NCI-H524 treated with DMSO at 0.1 percent for 48 hours (cell line): Measurements from ENCODE around the gene MS4A3.
"Not testable (repeated sequence)": the region's sequence is repeated elsewhere in the genome, so short reads cannot be mapped to it uniquely, and the experiment has no call there.

ENCODE experiments used
- DNase-seq: peaks from one replicate; lab custom pipeline; 2025; lab: John Stamatoyannopoulos, UW

MS4A3 gene, protein sequence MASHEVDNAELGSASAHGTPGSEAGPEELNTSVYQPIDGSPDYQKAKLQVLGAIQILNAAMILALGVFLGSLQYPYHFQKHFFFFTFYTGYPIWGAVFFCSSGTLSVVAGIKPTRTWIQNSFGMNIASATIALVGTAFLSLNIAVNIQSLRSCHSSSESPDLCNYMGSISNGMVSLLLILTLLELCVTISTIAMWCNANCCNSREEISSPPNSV

DNA sequence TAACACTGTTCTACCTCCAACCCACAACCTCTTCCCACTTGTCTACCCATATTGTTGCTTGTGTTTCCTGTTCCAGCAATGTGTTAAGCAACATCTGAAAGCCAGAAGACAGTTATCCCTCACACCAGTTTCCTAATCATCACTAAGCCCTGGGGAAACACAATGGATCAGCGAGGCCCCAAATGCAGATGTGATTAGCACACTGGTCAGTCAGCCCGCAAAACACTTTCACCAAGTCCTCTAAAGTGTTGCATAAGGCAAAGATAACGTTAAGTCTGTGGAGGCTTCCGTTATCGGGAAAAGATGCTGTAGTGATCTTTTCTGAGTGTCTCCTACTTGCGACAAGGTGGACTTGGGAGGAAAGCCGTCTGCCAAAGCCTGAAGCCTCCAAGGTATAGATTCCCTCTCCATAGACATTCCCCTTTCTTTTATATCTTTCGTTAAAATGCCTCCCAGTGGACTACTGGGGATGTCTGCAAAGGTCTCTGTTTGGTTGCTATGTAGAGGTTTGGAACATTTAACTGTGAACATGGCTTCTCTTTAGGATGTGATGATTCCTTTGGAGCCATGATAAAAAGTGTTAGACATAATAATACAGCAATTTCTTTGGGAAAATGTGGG is at the start of gene MS4A3:
MS4A3 (plus strand) TSS at position 317 of the 621 bp plus-strand sequence. CDS start 4,496 bp downstream, outside the sequence.
- DNase-seq: no peak

DNA sequence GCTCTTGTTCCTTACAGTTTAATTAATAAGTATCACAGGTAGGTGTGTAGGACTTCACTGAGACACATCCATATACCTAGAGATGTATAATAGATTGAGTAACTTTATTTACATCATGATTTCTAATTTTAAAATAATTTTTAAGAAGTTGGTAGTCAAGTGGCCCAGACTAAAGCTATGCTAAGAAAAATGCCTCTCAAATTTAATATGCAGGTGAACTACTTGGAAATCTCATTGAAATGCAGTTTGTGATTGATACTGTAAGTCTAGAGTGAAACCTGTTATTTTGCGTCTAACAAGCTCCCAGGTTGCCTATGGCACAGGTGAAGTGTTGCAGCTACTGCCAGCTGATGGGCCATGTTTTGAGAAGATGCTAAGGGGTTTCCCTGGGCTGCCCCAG is 39.6 kb upstream of the MS4A3 start, which contains the start of gene OOSP4B:
OOSP4B (plus strand) TSS at position 301 of the 400 bp plus-strand sequence.
- no peak for DNase-seq

DNA sequence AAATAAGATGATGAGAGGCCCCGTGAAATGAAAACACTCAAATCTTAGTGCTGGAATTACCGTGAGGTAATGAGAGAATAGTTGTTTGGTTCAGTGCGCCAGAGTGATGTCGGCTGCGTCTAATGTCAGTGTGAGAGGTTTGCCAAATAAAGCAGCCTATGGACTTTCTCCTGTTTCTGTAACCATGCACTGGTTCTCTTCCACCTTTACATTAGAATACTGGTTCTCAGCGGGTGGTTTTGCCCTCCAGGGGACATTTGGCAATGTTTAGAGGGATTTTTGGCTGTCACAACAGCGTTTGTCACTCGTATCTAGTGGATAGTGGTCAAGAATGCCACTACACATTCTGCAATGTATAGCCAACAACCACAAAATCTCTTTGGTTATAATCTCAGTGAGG is 38.4 kb upstream of the MS4A3 start:
- no peak for DNase-seq

DNA sequence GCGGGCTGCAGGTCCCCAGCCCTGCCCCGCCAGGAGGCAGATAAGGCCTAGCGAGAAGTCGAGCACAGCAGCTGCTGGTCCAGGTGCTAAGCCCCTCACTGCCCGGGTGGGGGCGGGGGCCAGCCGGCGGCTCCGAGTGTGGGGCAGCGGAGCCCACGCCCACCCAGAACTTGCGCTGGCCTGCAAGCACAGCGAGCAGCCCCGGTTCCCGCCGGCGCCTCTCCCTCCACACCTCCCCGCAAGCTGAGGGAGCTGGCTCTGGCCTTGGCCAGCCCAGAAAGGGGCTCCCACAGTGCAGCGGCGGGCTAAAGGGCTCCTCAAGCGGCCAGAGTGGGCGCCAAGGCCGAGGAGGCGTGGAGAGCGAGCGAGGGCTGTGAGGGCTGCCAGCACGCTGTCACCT is 36.1 kb upstream of the MS4A3 start:
- DNase-seq: not testable (repeated sequence)

DNA sequence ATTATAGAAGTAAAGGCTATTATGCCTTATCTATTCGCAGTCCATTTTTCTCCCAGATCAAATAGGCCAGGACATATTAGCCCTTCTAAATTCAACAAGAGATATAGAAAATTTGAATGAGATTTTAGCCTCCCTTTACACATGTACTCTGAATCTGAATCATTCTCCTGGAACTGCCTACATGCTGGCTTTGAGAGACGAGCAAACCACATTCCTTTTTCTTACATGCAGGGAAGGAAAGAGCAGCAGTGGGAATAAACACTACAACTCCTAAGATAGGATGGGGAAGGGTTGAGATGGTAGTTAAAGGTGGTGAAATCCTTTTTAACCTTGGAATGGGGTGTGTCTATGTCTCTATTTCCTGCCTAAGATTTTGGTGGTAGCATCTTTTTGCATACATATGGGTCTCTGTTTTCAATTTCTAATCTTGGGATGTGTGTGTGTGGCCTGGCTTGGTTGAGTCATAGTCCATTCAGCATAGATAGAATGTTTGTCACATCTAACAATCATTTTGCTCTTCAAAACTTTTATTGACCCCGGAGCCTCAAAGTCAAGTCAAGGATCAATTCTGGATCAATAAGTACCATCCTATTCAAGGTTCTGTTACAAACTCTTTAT is 27.3 kb upstream of the MS4A3 start:
- DNase-seq: no peak

DNA sequence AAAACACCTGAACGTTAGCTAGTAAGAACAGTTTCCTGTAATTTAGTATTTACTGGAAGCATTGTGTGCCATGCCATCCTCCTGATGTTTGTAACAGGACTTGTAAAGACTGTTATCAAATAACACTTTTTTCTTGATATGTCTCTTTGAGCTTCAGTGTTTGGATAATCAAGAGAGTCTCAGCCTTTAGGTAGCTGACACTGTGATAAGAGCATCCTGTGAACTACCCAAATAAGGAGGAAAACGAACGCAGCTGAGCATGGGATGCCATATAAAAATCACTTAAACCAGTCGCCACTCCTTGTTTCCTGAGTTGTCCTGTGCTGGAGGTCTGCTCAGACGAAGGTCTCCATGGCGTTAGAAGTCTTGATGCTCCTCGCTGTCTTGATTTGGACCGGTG is 16.4 kb upstream of the MS4A3 start, which contains the start of gene OOSP2:
OOSP2 (plus strand) TSS at position 301 of the 400 bp plus-strand sequence; CDS start at position 352, 51 bp downstream.
- DNase-seq: no peak

DNA sequence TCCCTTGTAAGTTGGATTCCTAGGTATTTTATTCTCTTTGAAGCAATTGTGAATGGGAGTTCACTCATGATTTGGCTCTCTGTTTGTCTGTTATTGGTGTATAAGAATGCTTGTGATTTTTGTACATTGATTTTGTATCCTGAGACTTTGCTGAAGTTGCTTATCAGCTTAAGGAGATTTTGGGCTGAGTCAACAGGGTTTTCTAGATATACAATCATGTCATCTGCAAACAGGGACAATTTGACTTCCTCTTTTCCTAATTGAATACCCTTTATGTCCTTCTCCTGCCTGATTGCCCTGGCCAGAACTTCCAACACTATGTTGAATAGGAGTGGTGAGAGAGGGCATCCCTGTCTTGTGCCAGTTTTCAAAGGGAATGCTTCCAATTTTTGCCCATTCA is 6.0 kb upstream of the MS4A3 start:
- not testable (repeated sequence) for DNase-seq

DNA sequence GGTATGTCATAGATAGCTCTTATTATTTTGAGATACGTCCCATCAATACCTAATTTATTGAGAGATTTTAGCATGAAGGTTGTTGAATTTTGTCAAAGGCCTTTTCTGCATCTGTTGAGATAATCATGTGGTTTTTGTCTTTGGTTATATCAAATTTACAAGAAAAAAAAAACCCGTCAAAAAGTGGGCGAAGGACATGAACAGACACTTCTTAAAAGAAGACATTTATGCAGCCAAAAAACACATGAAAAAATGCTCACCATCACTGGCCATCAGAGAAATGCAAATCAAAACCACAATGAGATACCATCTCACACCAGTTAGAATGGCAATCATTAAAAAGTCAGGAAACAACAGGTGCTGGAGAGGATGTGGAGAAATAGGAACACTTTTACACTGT is 5.6 kb upstream of the MS4A3 start:
- not testable (repeated sequence) for DNase-seq

DNA sequence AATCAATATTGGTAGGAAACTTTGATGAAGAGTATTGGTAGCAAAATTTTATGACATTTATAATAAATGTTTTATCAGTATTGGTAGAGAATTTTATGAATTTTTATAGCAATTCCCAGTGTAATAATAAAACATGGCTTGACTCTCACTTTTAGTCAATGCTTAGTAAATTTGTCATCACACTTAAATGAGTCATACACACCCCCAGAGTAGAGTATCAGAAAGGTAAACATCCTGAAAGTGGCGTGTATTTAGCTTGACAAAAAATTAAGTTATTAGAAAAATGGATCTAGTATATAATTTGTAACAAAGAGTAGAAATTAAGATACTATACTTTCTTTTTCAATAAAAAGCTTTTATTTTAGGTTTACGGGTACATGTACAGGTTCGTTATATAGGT is 2.6 kb downstream of the MS4A3 start:
- DNase-seq: no peak

DNA sequence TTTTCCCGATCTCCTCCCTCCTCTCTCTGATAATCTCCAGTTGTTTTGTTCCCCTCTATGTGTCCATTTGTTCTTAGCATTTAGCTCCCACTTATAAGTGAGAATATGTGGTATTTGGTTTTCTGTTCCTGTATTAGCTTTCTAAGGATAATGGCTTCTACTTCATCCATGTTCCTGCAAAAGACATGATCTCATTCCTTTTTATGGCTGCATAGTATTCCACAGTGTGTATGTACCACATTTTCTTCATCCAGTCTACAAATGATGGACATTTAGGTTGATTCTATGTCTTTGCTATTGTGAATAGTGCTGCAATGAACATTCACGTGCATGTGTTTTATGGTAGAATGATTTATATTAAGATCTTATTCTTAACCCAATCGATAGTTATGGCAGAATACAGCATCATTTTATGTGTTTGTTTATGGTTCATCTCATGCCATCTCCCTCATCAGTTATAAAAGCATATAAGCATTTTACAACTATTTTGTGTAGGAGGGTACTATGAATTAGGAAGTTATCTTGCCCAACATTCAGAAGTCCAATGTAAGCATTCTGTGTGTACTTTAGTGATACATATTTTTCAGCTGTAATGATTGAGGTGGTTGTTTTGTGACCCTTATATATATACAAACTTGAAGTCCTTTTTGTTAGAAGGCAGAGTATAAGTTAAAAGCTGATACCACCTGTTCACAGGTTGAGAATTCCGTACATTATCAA is 3.2 kb downstream of the MS4A3 start:
- no peak for DNase-seq

DNA sequence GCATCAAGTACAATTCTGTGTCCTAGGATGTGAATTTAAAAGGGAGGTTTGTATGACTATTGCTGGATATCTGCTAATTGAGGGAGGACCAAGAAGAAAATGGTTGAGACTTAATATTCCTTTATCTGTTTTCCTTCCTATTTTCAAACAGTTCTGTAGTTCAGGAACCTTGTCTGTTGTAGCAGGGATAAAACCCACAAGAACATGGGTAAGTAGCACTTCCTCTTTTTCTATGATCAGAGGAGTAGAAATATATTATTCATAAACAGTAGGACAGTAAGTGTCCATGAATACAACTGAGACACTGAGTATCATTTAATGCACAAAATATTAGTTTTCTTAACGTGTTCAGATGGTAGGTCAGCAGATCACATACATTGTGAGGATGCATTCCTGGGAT is 7.6 kb downstream of the MS4A3 start:
- no peak for DNase-seq

DNA sequence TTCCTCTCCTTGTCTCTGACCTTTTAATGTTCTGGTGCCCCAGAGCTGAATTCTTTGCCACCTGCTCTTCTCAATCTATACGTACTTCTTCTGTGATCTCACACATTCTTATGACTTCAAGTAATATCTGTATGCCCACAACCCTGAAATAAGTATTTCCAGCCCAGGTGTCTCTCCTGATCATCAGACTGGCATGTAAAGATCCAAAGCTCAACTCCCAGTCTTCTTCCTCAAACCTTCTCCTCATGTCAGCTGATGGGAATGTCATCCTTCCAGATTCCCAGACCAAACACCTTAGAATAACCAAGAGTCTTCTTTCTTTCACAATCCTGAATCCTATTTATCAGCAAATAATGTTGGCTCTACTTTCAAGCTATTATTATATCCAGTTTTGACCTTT is 9.3 kb downstream of the MS4A3 start:
- DNase-seq: no peak

DNA sequence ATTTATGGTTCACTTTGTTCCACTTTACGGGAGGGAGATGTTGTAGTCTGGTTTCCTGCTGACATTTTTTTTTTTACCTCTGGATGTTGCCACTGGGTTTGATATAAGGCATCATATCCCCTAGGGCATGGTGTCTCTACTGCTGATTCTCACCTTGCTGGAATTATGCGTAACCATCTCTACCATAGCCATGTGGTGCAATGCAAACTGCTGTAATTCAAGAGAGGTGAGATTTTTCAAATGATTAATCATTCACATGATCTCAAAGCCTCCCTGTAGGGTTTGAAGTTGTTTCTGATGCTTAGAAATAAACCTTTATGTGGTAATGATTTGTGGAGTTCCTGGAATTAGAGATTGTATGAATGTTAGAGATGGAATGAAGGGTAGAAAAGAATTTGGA is 13.0 kb downstream of the MS4A3 start:
- DNase-seq: no peak

DNA sequence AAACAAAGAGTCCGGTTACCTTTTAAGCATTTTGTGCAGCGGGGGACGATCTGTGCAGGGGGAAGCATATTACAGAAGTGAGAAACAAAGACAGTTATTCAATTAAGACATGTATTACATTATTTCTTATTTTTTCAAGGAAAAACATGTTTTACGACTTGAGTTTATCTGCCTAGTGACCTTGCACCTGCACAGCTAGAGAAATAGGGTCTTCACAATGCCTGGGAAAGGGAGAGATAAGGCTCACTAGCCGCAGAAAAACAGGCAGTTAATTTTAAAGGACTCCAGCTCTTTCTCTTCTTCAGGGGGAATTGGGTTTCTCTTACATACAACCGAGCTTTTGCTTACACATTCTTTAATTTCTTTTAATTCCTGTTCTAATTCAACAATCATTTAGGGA is 15.2 kb downstream of the MS4A3 start:
- DNase-seq: not testable (repeated sequence)

DNA sequence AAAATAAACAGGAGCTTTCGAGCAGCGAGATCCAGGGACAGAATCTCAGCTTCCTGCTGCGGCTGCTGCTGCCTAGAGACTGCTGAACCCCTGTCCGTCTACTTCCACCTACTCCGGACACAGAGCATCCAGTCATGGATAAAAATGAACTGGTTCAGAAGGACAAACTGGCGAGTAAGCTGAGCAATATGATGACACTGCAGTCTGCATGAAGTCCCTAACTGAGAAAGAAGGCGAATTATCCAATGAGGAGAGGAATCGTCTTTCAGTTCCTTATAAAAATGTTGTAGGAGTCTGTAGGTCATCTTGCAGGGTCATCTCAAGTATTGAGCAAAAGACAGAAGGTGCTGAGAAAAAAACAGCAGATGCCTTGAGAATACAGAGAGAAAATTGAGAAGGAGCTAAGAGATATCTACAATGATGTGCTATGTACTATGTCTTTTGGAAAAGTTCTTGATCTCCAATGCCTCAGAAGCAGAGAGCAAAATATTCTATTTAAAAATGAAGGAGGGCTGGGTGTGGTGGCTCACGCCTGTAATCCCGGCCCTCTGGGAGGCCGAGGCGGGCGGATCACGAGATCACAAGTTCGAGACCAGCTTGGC is 20.9 kb downstream of the MS4A3 start:
- no peak for DNase-seq

DNA sequence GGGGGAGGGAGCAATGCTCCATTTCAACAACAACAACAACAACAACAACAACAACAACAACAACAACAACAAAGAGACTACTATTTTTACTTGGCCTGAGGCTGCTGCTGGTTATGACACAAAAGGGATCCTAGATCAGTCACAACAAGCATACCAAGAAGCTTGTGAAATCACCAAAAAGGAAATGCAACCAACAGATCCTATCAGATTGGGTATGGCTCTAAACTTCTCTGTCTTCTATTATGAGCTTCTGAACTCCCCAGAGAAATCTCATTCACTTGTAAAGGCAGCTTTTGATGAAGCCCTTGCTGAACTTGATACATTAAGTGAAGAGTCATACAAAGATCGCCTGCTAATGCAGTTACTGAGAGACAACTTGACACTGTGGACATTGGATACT is 21.5 kb downstream of the MS4A3 start:
- no peak for DNase-seq

DNA sequence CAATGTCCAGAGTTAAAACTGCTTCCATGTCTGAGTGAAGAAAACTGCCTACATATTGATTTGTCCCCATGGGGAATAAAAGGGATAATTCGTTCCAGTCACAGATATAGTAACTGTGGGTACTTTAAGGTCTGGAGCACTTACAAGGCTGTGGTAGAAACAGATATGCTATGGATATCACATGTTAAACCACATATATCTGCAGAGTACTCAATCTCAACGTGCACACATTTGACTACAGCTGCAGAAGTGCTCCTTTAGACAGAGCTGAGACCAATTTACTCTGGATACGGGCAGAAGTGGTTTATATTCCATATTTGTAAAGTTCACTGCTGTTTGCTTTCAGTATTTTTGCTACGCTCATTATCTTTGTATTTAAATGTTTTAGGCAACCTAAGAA is 22.3 kb downstream of the MS4A3 start:
- DNase-seq: no peak

DNA sequence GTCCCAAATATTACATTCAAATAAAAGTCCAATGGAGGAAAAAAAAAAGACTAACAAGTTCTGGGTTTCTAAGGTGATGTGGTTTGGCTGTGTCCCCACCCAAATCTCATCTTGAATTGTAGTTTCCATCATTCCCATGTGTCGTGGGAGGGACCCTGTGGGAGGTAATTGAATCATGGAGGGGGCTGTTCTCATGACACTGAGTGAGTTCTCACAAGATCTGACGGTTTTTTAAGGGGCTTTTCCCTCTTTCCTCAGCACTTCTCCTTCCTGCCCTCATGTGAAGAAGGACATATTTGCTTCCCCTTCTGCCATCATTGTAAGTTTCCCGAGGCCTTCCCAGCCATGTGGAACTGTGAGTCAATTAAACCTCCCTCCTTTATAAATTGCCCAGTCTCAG is 24.1 kb downstream of the MS4A3 start:
- no peak for DNase-seq

DNA sequence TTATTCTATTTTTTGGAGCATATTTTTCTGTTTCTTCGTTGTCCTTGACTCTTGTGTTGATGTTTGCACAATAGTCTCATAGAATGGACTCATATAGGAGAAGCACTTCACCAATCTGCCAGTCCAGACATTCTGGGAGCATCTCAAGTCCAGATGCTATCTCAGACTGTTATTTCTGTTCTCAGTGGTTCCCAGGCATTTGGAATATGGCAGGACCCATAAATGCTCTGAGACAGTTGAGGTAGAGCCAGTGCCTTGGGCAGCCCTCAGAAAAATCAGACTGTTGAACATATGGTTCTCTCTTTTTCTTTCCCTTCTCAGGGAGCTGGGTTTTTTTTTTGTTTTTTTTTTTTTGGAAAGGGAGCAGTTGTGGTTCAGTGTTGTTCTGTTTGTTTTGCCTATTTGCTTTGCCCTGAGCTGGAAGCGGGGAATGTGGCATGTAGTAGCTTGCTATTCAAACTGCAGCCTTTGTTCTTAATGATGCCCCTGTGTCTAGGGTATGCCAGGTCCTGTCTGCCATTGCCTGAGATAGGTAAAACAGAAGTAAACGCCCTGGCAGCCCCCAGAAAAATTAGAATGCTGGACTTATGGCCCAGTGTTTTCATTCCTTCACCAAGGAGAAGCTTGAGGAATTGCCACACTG is 28.3 kb downstream of the MS4A3 start:
- no peak for DNase-seq

DNA sequence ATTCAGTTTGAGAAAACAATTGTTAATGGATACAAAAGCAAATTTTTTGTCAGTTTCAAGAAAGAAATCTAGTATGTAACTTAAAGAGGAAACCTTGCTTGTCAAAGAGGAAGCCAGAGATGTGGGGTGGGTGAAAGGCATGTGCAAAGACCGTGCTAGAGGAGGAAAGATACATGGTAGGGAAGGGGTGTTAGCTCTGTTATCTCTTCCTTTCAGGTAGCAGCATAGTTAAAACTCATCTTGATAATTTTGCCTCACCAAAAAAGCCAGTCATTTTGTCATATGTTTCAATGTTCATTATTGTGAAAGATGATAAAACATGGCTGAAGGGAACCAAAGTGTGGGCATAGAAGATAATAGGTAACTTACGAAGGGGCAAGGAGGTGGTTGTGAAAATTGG is 29.4 kb downstream of the MS4A3 start:
- no peak for DNase-seq

DNA sequence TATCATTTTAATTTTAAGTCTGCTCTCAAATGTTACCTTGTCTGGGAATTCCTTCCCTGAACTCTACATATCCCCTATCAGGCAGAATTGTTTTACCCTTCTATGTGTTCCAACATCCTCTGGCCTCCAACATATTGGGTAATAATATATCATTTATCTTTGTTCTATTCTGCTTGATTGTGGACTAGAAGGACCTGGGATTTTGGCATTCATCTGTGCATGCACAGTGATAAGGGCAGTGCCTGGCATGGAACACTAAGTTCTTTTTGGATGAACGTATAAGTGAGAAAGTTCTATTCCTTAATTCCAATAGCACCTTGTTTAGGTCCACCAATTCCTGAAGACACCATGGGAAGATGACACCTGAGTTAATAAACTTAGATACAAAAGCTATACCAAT is 30.8 kb downstream of the MS4A3 start:
- DNase-seq: no peak

DNA sequence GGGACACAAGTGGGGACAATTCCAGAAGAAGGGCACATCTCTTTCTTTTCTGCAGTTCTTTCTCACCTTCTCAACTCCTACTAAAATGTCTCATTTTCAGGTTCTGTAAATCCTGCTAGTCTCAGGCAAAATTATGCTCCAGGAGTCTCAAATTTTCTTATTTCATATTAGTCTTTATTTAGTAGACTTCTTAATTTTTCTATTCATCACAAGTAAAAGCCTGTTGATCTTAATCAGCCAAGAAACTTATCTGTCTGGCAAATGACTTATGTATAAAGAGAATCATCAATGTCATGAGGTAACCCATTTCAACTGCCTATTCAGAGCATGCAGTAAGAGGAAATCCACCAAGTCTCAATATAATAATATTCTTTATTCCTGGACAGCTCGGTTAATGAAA is 31.9 kb downstream of the MS4A3 start, which contains the start of gene MS4A2:
MS4A2 (plus strand) TSS at position 301 of the 400 bp plus-strand sequence. CDS start 102 bp downstream, outside the sequence.
- DNase-seq: no peak
